ENCODE measurements around the gene FAM229B. TPM values are rescaled to one million over a fixed set of nuclear protein-coding genes. Genes with fewer than 3 reads are reported as not detected.

The FAM229B gene
- 10.8 and 12.4 TPM in 2 replicates for total RNA-seq

GRCh38 chr6:112087136-112087911, at the start of gene FAM229B, which contains the start of gene TUBE1:
Gene FAM229B (plus strand): TSS chr6:112087591. CDS start chr6:112099284, 11,693 bp downstream.
Gene TUBE1 (minus strand): TSS chr6:112087482. CDS start chr6:112087434, 48 bp downstream.

GRCh38 chr6:112054001-112054400, 33.4 kb upstream of the FAM229B start, which contains the start of gene CCN6:
Gene CCN6 (plus strand): TSS chr6:112054104. CDS start chr6:112054358, 254 bp downstream.

Other genes with a start within 250 kb of the FAM229B start
- gene FYN, start 214.1 kb upstream of the FAM229B start, total RNA-seq, result 200 and 230 TPM in 2 replicates
- gene CCN6, start 33.5 kb upstream of the FAM229B start, total RNA-seq, result not detected in 2 replicates
- gene TUBE1, start 109 bp upstream of the FAM229B start, total RNA-seq, result 27.7 and 29.1 TPM in 2 replicates
- gene LAMA4, start 167.0 kb downstream of the FAM229B start, total RNA-seq, result 444 and 607 TPM in 2 replicates